22Rv1 (cell line): ENCODE measurements around the gene WDFY4.

Experiments
- H3K27ac ChIP-seq: fragments of 450-650 bp; 2 replicates; pipeline ENCODE4 v1.5.1; 2017
- CTCF ChIP-seq: fragments of 450-650 bp; IDR thresholded peaks from 2 replicates; pipeline ENCODE4 v1.5.1; 2017; ENCODE audit warnings: mild to moderate bottlenecking
- ZFX ChIP-seq: fragments of 450-650 bp; IDR thresholded peaks from 2 replicates; pipeline ENCODE4 v1.6.1; 2017; ENCODE audit warnings: antibody characterized with exemption, borderline replicate concordance

WDFY4 gene

GRCh38 chr10:48907730-48908129, 223.1 kb downstream of the WDFY4 start:
- no peak for TF ChIP-seq ZFX
- no peak for TF ChIP-seq CTCF
- no peak overlapping the region for H3K27ac ChIP-seq

GRCh38 chr10:48910548-48910947, 225.9 kb downstream of the WDFY4 start:
- TF ChIP-seq CTCF (no peak), ZFX (no peak)
- H3K27ac ChIP-seq, result no peak overlapping the region

- TF ChIP-seq ZFX, result no peak
- TF ChIP-seq CTCF, result no peak
- H3K27ac ChIP-seq, result no peak overlapping the region
Measured at GRCh38 chr10:48913674-48914073, 229.0 kb downstream of the WDFY4 start.

- TF ChIP-seq CTCF (no peak), ZFX (no peak)
- H3K27ac ChIP-seq, result no peak overlapping the region
Measured at GRCh38 chr10:48923748-48924147, 239.1 kb downstream of the WDFY4 start.

- no peak overlapping the region for H3K27ac ChIP-seq
Measured at GRCh38 chr10:48924988-48925387, 240.3 kb downstream of the WDFY4 start.

GRCh38 chr10:48926255-48926654, 241.6 kb downstream of the WDFY4 start:
- no peak for TF ChIP-seq ZFX
- no peak for TF ChIP-seq CTCF
- H3K27ac ChIP-seq, result no peak overlapping the region

More at GRCh38 chr10:48924988-48925387, 240.3 kb downstream of the WDFY4 start:
- TF ChIP-seq CTCF (no peak), ZFX (no peak)

GRCh38 chr10:48926764-48927540, 242.3 kb downstream of the WDFY4 start:
- no peak overlapping the region for H3K27ac ChIP-seq
- TF ChIP-seq CTCF (no peak), ZFX (no peak)
